HepG2 (cell line): ENCODE data around the gene TRAPPC3. TPM values are rescaled to one million over a fixed set of nuclear protein-coding genes. Genes with fewer than 3 reads are reported as not detected.

Source experiments
- ATAC-seq: fragments of 200-7000 bp; cut with Tn5 transposase; 3 replicates; pipeline ENCODE4 v1.9.1; 2020; ENCODE audit warnings: mild to moderate bottlenecking, moderate library complexity
- BruUV-seq: library from RNA; stranded (reverse); fragments of 400-500 nt; replicated peaks from 2 replicates; lab custom pipeline; 2021; lab: Mats Ljungman, UMichigan
- CTCF ChIA-PET: fragments of 300-600 bp; formaldehyde crosslinking; extraction: SDS; loops from one replicate; lab custom pipeline; 2021; ENCODE audit warnings: low total read pairs, inconsistent platforms, low intra/inter-chr PET ratio; lab: Yijun Ruan, JAX
- POLR2A ChIA-PET: fragments of 350-600 bp; sonication (Branson Sonifier 250); formaldehyde crosslinking; loops from one replicate; lab custom pipeline; 2020; ENCODE audit warnings: antibody characterized with exemption, inconsistent platforms; lab: Yijun Ruan, JAX
- DNase-seq: peaks from one replicate; pipeline ENCODE4 v3.0.0-alpha.2; 2015; ENCODE audit warnings: low spot score
- FAIRE-seq: peaks from 3 replicates; lab custom pipeline; 2011; peaks lifted over from hg19 to GRCh38; lab: Jason Lieb, UNC
- H2AFZ ChIP-seq: one replicate; pipeline ENCODE4 v1.6.1; 2011; ENCODE audit warnings: low read length, inconsistent platforms
- H3K27ac ChIP-seq: fragments of 300-600 bp; 3 replicates; pipeline ENCODE4 v1.8.0; 2011; ENCODE audit warnings: mixed run types, mild to moderate bottlenecking, mixed read lengths, low read length, inconsistent platforms; ENCODE audit not compliant: insufficient read depth; ENCODE audit errors: extremely low read length
- H3K27me3 ChIP-seq, 2 experiments: fragments of 200-600 bp in 1 of 2; 2 replicates in 1 of 2; 3 replicates in 1 of 2; pipeline versions ENCODE4 v1.6.0 to v1.8.0; 2011; ENCODE audit warnings: low read length in 2 of 2, mild to moderate bottlenecking in 2 of 2, moderate library complexity in 2 of 2, inconsistent platforms in 1 of 2; ENCODE audit not compliant: insufficient read depth in 2 of 2, control insufficient read depth in 1 of 2
- H3K36me3 ChIP-seq, 2 experiments: fragments of 200-600 bp in 1 of 2; replicated peaks in 1 of 2; 2 replicates in 1 of 2; 3 replicates in 1 of 2; pipeline versions ENCODE4 v1.5.1 to v1.8.0; 2011; ENCODE audit warnings: low read length in 2 of 2, inconsistent platforms in 1 of 2; ENCODE audit not compliant: insufficient read depth in 2 of 2, control insufficient read depth in 1 of 2
- H3K4me1 ChIP-seq: 2 replicates; pipeline ENCODE4 v1.5.1; 2012; ENCODE audit warnings: low read length, inconsistent platforms; ENCODE audit not compliant: insufficient read depth
- H3K4me2 ChIP-seq: 2 replicates; pipeline ENCODE4 v1.6.0; 2011; ENCODE audit warnings: low read depth, low read length, inconsistent platforms
- H3K4me3 ChIP-seq, 3 experiments: fragments of 200-600 bp in 1 of 3; sonication (generic), shearing (Covaris generic) in 1 of 3; replicated peaks in 1 of 3; 2 replicates each; pipeline ENCODE4 v1.5.1; 2011 to 2016; ENCODE audit warnings: low read length in 3 of 3, inconsistent platforms in 2 of 3, low read depth in 2 of 3, mild to moderate bottlenecking in 2 of 3, control low read depth in 1 of 3, mixed read lengths in 1 of 3; ENCODE audit not compliant: insufficient read depth in 1 of 3
- H3K79me2 ChIP-seq: one replicate; pipeline ENCODE4 v1.6.1; 2011; ENCODE audit warnings: low read length, inconsistent platforms; ENCODE audit not compliant: insufficient read depth
- H3K9ac ChIP-seq: 2 replicates; pipeline ENCODE4 v1.6.0; 2011; ENCODE audit warnings: mild to moderate bottlenecking, low read depth, low read length, inconsistent platforms; ENCODE audit not compliant: insufficient read depth
- H3K9me3 ChIP-seq: 2 replicates; pipeline ENCODE4 v1.5.1; 2012; ENCODE audit warnings: mild to moderate bottlenecking, low read length
- H4K20me1 ChIP-seq: 2 replicates; pipeline ENCODE4 v1.6.0; 2011; ENCODE audit warnings: inconsistent platforms, mild to moderate bottlenecking, low read length, moderate library complexity; ENCODE audit not compliant: insufficient read depth
- ESRRA ChIP-seq: sonication (generic); formaldehyde crosslinking; IDR thresholded peaks from 2 replicates; pipeline ENCODE4 v1.5.1; 2020; ENCODE audit warnings: mild to moderate bottlenecking, low read depth, missing genetic modification reagents
- JUND ChIP-seq: sonication (generic); formaldehyde crosslinking; IDR thresholded peaks from 2 replicates; pipeline ENCODE4 v1.8.0; 2022; ENCODE audit warnings: mild to moderate bottlenecking, missing genetic modification reagents
- NR1H2 ChIP-seq: sonication (generic); formaldehyde crosslinking; IDR thresholded peaks from 2 replicates; pipeline ENCODE4 v1.8.1; 2022; ENCODE audit warnings: low read depth, missing genetic modification reagents, borderline replicate concordance
- SALL2 ChIP-seq: sonication (generic); formaldehyde crosslinking; IDR thresholded peaks from 2 replicates; pipeline ENCODE4 v1.8.1; 2023; ENCODE audit warnings: mild to moderate bottlenecking, missing genetic modification reagents, inconsistent platforms
- ZMYM3 ChIP-seq: sonication (generic); formaldehyde crosslinking; IDR thresholded peaks from 2 replicates; pipeline ENCODE4 v1.5.1; 2020; ENCODE audit warnings: mild to moderate bottlenecking, missing genetic modification reagents
- ZNF232 ChIP-seq: sonication (generic); formaldehyde crosslinking; IDR thresholded peaks from 2 replicates; pipeline ENCODE4 v1.4.0; 2020; ENCODE audit warnings: missing genetic modification reagents, borderline replicate concordance
- ZNF777 ChIP-seq: sonication (generic); formaldehyde crosslinking; IDR thresholded peaks from 2 replicates; pipeline ENCODE4 v1.4.0; 2020; ENCODE audit warnings: missing genetic modification reagents
- ZNF790 ChIP-seq: sonication (generic); formaldehyde crosslinking; IDR thresholded peaks from 2 replicates; pipeline ENCODE4 v1.8.0; 2022; ENCODE audit warnings: missing genetic modification reagents, mild to moderate bottlenecking, borderline replicate concordance
- WGBS: methylation state at CpG from one replicate; pipeline ENCODE4 v1.1.6; 2017; ENCODE audit warnings: low lambda C conversion rate; 5-methylcytosine and 5-hydroxymethylcytosine counted together
- in situ Hi-C: cut with HindIII; loops from 2 replicates; pipeline ENCODE4 v1.10.0; 2017; ENCODE audit warnings: low pct_unique_long_range_greater_than_20kb; ENCODE audit not compliant: extremely low pct_ligation_motif_present
- intact Hi-C: fragments of 100-400 bp; cut with micrococcal nuclease; formaldehyde crosslinking; loops from one replicate; pipeline ENCODE4 v1.10.0; 2022; ENCODE audit not compliant: unreplicated experiment
- polyA plus RNA-seq, 8 experiments: library from polyadenylated mRNA; depleted of rRNA in 3 of 8; stranded (reverse) in 7 of 8; unstranded in 1 of 8; fragments of >200 nt; fragmentation: Illumina TruSeq in 4 of 8; extraction: Trizol in 4 of 8; gene quantifications; 2 replicates each; pipeline versions ENCODE4 v1.2.1 to v1.2.3, GENCODE V29; 2011 to 2016; ENCODE audit warnings: low read depth in 4 of 8, missing spikeins in 1 of 8, mixed read lengths in 1 of 8; ENCODE audit not compliant: insufficient read depth in 1 of 8
- total RNA-seq, 5 experiments: library from RNA; depleted of rRNA; stranded (reverse); fragments of >200 nt; fragmentation: Illumina TruSeq; extraction: Trizol; gene quantifications; 2 replicates each; pipeline ENCODE4 v1.2.3, GENCODE V29; 2016; ENCODE audit warnings: low read depth in 1 of 5
- TF ChIP-seq, protein P1 (sequence below): sonication (generic); formaldehyde crosslinking; IDR thresholded peaks from 2 replicates; pipeline ENCODE4 v1.4.0; 2020; ENCODE audit warnings: missing genetic modification reagents

TRAPPC3 gene
- total and polyA plus RNA-seq, 2 of the 13 experiments (the other 11 are each of a cell fraction or from before 2014, with no cell fraction given): 53.7 to 62.4 TPM

DNA sequence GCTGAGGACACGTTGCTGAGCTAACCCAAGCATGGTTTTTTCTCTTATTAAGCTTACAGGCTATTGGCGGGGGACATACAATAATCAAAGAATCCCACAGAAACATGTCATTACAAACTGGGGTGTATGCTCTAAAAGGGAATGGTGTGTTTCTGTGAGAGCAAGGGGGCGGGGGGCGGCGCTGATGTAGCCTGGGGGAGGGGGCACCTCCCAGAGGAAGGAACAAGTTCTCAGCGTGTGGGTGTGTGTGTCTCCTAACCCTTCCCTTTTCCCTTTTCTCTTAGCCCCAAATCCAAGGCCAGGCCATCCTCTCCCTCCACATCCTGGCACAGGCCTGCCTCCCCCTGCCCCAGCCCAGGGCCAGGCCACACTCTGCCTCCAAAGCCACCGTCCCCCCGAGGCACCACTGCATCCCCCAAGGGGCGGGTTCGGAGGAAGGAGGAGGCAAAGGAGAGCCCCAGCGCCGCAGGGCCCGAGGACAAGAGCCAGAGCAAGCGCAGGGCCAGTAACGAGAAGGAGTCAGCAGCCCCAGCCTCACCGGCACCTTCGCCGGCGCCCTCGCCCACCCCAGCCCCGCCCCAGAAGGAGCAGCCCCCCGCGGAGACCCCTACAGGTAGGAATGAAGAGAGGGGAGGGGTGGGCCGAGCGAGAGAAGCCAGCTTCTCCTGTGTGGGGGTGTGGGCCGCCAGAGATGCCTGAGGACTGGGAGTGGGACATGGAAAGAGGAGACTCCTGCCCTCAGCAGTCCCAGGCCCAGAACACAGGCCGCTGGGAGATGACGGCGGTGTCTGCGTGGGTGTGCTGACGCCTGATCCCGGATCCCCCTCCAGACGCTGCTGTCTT, 28.5 kb upstream of the TRAPPC3 start (continued):
- no peak for TF ChIP-seq NR1H2 (CRISPR knock-in tag)
- TF ChIP-seq ZNF777 (CRISPR knock-in tag): no peak
- no peak for TF ChIP-seq SALL2
- TF ChIP-seq JUND (CRISPR knock-in tag): no peak
- TF ChIP-seq, protein P1, sequence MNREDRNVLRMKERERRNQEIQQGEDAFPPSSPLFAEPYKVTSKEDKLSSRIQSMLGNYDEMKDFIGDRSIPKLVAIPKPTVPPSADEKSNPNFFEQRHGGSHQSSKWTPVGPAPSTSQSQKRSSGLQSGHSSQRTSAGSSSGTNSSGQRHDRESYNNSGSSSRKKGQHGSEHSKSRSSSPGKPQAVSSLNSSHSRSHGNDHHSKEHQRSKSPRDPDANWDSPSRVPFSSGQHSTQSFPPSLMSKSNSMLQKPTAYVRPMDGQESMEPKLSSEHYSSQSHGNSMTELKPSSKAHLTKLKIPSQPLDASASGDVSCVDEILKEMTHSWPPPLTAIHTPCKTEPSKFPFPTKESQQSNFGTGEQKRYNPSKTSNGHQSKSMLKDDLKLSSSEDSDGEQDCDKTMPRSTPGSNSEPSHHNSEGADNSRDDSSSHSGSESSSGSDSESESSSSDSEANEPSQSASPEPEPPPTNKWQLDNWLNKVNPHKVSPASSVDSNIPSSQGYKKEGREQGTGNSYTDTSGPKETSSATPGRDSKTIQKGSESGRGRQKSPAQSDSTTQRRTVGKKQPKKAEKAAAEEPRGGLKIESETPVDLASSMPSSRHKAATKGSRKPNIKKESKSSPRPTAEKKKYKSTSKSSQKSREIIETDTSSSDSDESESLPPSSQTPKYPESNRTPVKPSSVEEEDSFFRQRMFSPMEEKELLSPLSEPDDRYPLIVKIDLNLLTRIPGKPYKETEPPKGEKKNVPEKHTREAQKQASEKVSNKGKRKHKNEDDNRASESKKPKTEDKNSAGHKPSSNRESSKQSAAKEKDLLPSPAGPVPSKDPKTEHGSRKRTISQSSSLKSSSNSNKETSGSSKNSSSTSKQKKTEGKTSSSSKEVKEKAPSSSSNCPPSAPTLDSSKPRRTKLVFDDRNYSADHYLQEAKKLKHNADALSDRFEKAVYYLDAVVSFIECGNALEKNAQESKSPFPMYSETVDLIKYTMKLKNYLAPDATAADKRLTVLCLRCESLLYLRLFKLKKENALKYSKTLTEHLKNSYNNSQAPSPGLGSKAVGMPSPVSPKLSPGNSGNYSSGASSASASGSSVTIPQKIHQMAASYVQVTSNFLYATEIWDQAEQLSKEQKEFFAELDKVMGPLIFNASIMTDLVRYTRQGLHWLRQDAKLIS (CRISPR knock-in tag): no peak
- TF ChIP-seq, all 625 proteins: peak for 0

DNA sequence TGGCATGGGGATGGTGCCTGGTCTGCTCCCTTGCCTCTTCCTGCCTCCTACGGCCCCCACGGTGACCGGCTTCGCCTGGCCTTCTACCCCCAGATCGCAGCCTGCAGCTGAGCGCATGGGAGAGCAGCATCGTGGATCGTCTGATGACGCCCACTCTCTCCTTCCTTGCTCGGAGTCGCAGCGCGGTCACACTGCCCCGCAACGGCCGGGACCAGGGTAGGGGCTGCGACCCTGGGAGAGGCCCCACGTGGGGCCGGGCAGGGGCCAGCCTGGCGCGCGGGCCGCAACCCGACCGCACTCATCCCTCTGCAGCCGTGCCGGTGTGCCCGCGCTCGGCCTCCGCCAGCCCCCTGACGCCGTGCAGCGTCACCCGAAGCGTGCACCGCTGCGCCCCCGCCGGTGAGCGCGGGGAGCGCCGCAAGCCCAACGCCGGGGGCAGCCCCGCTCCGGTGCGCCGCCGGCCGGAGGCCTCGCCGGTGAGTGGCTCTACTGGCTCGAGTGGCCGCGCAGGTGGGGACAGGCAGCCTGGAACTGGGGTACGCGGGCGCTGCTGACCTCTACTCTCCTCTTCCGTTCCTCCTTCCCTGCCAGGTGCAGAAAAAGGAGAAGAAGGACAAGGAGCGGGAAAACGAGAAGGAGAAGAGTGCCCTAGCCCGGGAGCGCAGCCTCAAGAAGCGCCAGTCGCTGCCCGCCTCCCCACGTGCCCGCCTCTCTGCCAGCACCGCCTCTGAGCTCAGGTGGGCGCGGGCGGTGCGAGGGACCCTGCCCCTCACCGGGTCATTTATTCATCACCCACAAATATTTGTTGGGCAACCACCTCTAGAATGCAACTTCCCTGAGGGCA, 27.0 kb upstream of the TRAPPC3 start:
- ATAC-seq (no peak), DNase-seq (no peak), FAIRE-seq (no peak)
- H3K9me3 ChIP-seq: no peaks in the 10 kb centered on the region
- no peaks in the 10 kb centered on the region for H4K20me1 ChIP-seq
- H3K79me2 ChIP-seq: no peaks in the 10 kb centered on the region
- CTCF ChIA-PET: no interaction called here
- H3K4me3 ChIP-seq: no peak overlapping the region
- H3K27me3 ChIP-seq: no peaks in the 10 kb centered on the region
- intact Hi-C loops (no loop called here), in situ Hi-C loops (no loop called here)
- TF ChIP-seq ZNF790 (CRISPR knock-in tag) (no peak), ESRRA (CRISPR knock-in tag) (no peak), ZNF232 (CRISPR knock-in tag) (no peak), ZMYM3 (CRISPR knock-in tag) (no peak)
- no TSS peak for BruUV-seq
- H2AFZ ChIP-seq: no peak overlapping the region
- WGBS: 97% methylated on average over 60 of the region's 76 CpGs
- no peak overlapping the region for H3K27ac ChIP-seq
- peaks cover 11 to 48% of the 10 kb centered on the region in 2 experiments; a peak in 4 of 5 replicates for H3K36me3 ChIP-seq
- H3K9ac ChIP-seq: no peak overlapping the region
- no peak overlapping the region for H3K4me2 ChIP-seq
- POLR2A ChIA-PET: no interaction called here
- H3K4me1 ChIP-seq: no peaks in the 10 kb centered on the region
